ENCODE measurements around the gene SPPL2C. TPM values are rescaled to one million over a fixed set of nuclear protein-coding genes. Genes with fewer than 3 reads are reported as not detected.

SPPL2C gene
- total and polyA plus RNA-seq, 8 donors, result not detected

DNA sequence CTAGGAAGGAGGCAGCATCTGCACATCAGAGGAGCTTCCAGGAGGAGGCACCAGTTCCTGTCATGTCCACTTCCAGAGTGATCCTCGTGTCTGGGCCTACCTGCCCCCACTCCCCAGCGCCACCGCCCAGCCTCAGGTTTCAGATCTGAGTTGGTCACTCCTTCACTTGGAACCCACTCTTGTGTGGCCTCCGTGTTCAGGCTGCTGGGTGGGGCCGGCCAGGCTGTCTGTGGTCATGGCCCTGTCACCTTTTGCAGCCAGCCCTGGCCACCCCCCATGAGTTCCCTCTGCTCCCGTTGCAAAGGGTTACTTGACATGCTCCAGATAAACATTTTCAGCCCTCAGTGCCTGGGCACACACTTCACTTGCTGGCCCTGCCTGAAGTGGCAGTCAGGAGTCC lies 26.6 kb upstream of the SPPL2C start:
- intact Hi-C loops (cut with DNase I), result no loop called here
- DNase-seq (peak in 1 of 6 donors; percentile 40), FAIRE-seq (no peak), ATAC-seq (no peak)
- Histone ChIP-seq H3K4me3 (no peak overlapping the region), H3K4me1 (no peaks in the 10 kb centered on the region), H3K27ac (no peak overlapping the region), H3K9me3 (no peaks in the 10 kb centered on the region), H3K27me3 (no peaks in the 10 kb centered on the region), H3K36me3 (no peaks in the 10 kb centered on the region)
- 60 to 63% methylated on average over 6 of the region's 6 CpGs for WGBS, 2 donors
- TF ChIP-seq CTCF (IDR thresholded peaks at IDR 0.05), result no peak

DNA sequence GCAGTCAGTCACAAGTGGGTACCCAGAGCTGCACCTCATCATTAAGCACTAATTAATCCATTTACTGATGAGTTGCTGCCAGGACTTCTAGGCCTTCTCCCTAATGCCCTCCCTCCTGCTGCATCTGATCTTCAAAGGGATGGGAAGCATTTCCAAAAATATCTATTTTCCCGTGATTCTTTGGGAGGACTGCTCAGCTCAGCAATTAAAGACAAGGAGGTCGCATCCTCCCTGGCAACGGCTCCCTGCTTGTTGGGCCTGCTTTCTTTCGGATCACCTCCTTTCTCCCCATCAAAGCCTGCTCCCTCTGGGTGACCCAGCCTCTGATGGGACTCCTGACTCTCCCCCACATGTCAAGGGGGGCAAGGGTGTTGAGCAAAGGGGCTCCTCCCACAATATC lies 26.0 kb upstream of the SPPL2C start:
- no peak for TF ChIP-seq CTCF (IDR thresholded peaks at IDR 0.05)
- Histone ChIP-seq H3K9me3 (no peaks in the 10 kb centered on the region), H3K27ac (no peak overlapping the region), H3K4me1 (no peaks in the 10 kb centered on the region), H3K27me3 (no peaks in the 10 kb centered on the region), H3K36me3 (no peaks in the 10 kb centered on the region), H3K4me3 (no peak overlapping the region)
- intact Hi-C loops (cut with DNase I), result no loop called here
- DNase-seq (no peak), FAIRE-seq (no peak), ATAC-seq (no peak)
- WGBS, 2 donors, result 72 to 78% methylated on average over 4 of the region's 4 CpGs

- Histone ChIP-seq H3K9me3 (no peaks in the 10 kb centered on the region), H3K4me1 (no peaks in the 10 kb centered on the region), H3K4me3 (no peak overlapping the region), H3K27ac (no peak overlapping the region), H3K27me3 (no peaks in the 10 kb centered on the region), H3K36me3 (no peaks in the 10 kb centered on the region)
- ATAC-seq (no peak), DNase-seq (no peak), FAIRE-seq (no peak)
- 72 to 80% methylated on average over 6 of the region's 6 CpGs for WGBS, 2 donors
- TF ChIP-seq CTCF (IDR thresholded peaks at IDR 0.05), result no peak
- intact Hi-C loops (cut with DNase I), result loop anchor here in 2 of 3 donors (10.0 kb wide), 2 partner anchors 175 to 595 kb away; partner anchors contain the start of gene FMNL1 (in 1 of the 2)
Observed at GRCh38 chr17:45819632-45820031, 25.0 kb upstream of the SPPL2C start.

DNA sequence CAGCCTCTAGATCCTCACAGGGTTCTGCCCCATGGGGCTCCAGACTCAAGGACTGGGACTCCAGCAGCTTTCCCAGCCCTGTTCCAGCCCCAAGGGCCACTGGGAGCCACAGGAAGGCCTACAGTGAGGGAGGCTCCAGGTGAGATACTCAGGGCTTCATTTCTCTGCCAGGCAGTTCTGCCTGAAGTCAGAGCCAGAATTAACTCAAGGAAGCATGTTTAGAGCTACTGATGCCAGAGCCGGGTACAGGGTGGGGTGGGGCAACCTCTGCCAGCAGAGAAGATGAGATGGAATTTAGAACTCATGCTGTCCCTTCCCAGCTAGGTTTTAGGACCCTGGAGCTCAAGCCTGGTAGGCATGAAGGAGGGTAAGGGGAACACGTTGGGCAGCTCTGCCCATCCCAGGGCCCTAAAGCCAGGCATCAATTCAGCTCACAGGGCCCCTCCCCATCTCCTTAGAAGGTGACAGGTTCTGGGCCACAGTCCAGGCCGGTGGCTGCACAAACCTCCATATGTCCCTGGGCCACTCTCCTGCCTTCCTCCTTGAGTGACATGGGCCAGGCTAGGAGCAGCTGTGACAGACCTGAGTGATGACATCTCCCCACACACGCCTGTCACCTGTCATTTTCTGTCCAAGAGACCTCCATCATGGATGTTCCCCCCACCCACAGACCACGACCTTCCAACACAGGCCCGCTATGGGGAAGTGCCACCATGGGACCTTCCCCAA lies 24.5 kb upstream of the SPPL2C start:
- Histone ChIP-seq H3K27ac (no peak overlapping the region), H3K27me3 (no peaks in the 10 kb centered on the region), H3K4me1 (no peaks in the 10 kb centered on the region), H3K9me3 (no peaks in the 10 kb centered on the region), H3K36me3 (no peaks in the 10 kb centered on the region), H3K4me3 (no peak overlapping the region)
- WGBS, 2 donors, result 54 to 58% methylated on average over 6 of the region's 6 CpGs
- no peak for FAIRE-seq
- no peak for TF ChIP-seq CTCF (IDR thresholded peaks at IDR 0.05)
- no peak for ATAC-seq
- no peak for DNase-seq
- intact Hi-C loops (cut with DNase I), result loop anchor here in 2 of 3 donors (10.0 kb wide), 2 partner anchors 175 to 595 kb away; partner anchors contain the start of gene FMNL1 (in 1 of the 2)

- 87 to 90% methylated on average over 9 of the region's 9 CpGs for whole genome bisulfite sequencing, 2 donors
- ATAC-seq, result no peak
- Histone ChIP-seq H3K27me3 (no peaks in the 10 kb centered on the region), H3K36me3 (no peaks in the 10 kb centered on the region), H3K9me3 (no peaks in the 10 kb centered on the region), H3K4me1 (no peaks in the 10 kb centered on the region), H3K4me3 (no peak overlapping the region), H3K27ac (no peak overlapping the region)
- no peak for FAIRE-seq
- peak in 1 of 6 donors; percentile 31 for DNase-seq
- TF ChIP-seq CTCF (IDR thresholded peaks at IDR 0.05), result no peak
- intact Hi-C loops (cut with DNase I), result loop anchor here in 2 of 3 donors (10.0 kb wide), 2 partner anchors 176 to 596 kb away; partner anchors contain the start of gene FMNL1 (in 1 of the 2)
Observed at GRCh38 chr17:45821147-45821546, 23.5 kb upstream of the SPPL2C start.

Data from pancreas (tissue), 10 donors.